Fibroblast of the aortic adventitia (primary cell): ENCODE results near the gene ZNF783. TPM values are rescaled to one million over a fixed set of nuclear protein-coding genes. Genes with fewer than 3 reads are reported as not detected.
"Not testable (repeated sequence)": the region's sequence is repeated elsewhere in the genome, so short reads cannot be mapped to it uniquely, and the experiment has no call there.

Experiments
- DNase-seq: peaks from one replicate; pipeline ENCODE4 v3.0.0-alpha.2; 2010; ENCODE audit warnings: low read depth
- H3K4me3 ChIP-seq: 2 replicates; pipeline ENCODE4 v1.5.1; 2011; ENCODE audit warnings: low read depth, mild to moderate bottlenecking, control low read depth, low read length, moderate library complexity
- total RNA-seq: library from RNA; depleted of rRNA; stranded (reverse); fragments of >200 nt; gene quantifications from 2 replicates; pipeline ENCODE4 v1.2.3, GENCODE V29; 2012; ENCODE audit warnings: low replicate concordance
- TF ChIP-seq, protein P1 (sequence below): IDR thresholded peaks from 2 replicates; pipeline ENCODE4 v1.5.1; 2011; ENCODE audit warnings: mild to moderate bottlenecking, low read length, control low read depth, inconsistent platforms; ENCODE audit not compliant: insufficient read depth

ZNF783 gene
- total RNA-seq, 1 donor: 9.1 TPM

DNA sequence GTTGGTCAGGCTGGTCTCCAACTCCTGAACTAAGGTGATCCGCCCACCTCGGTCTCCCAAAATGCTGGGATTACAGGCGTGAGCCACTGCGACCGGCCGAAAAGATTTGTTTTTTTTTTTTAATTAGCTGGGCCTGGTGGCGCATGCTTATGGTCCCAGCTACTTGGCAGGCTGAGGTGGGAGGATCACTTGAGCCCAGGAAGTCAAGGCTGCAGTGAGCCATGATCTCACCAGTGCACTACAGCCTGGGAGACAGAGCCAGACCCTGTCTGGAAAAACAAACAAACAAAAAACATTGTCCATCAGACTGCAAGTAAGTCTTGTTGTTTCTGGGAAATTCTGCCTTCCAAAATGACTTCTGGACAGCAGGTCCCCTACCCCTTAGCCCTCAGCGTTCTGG, 38.8 kb upstream of the ZNF783 start:
- DNase-seq: no peak
- no peak overlapping the region for H3K4me3 ChIP-seq
- TF ChIP-seq, protein P1, sequence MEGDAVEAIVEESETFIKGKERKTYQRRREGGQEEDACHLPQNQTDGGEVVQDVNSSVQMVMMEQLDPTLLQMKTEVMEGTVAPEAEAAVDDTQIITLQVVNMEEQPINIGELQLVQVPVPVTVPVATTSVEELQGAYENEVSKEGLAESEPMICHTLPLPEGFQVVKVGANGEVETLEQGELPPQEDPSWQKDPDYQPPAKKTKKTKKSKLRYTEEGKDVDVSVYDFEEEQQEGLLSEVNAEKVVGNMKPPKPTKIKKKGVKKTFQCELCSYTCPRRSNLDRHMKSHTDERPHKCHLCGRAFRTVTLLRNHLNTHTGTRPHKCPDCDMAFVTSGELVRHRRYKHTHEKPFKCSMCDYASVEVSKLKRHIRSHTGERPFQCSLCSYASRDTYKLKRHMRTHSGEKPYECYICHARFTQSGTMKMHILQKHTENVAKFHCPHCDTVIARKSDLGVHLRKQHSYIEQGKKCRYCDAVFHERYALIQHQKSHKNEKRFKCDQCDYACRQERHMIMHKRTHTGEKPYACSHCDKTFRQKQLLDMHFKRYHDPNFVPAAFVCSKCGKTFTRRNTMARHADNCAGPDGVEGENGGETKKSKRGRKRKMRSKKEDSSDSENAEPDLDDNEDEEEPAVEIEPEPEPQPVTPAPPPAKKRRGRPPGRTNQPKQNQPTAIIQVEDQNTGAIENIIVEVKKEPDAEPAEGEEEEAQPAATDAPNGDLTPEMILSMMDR: no peak

DNA sequence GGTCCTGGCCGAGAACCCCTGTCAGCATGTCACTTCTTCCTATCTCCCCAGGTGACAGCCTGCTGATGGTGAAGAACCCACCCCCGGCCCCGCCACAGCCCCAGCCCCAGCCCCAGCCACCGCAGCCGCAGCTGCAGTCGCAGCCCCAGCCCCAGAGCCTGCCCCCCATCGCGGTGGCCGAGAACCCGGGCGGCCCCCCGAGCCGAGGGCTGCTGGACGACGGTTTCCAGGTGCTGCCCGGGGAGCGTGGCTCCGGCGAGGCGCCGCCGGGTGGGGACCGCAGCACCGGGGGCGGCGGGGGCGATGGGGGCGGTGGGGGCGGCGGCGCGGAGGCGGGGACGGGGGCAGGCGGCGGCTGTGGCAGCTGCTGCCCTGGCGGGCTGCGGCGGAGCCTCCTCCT, 38.2 kb upstream of the ZNF783 start:
- DNase-seq: no peak
- TF ChIP-seq, protein P1: no peak
- no peak overlapping the region for H3K4me3 ChIP-seq

DNA sequence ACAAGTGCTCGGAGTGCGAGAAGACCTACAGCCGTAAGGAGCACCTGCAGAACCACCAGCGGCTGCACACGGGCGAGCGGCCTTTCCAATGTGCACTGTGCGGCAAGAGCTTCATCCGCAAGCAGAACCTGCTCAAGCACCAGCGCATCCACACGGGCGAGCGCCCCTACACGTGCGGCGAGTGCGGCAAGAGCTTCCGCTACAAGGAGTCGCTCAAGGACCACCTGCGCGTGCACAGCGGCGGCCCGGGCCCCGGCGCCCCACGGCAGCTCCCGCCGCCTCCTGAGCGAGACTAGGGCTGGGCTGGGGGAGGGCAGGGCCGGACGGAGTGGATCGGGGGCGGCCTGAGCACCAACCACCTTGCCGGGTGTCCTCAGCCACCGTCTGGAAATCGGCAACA, 37.6 kb upstream of the ZNF783 start:
- TF ChIP-seq, protein P1: no peak
- H3K4me3 ChIP-seq: no peak overlapping the region
- no peak for DNase-seq

DNA sequence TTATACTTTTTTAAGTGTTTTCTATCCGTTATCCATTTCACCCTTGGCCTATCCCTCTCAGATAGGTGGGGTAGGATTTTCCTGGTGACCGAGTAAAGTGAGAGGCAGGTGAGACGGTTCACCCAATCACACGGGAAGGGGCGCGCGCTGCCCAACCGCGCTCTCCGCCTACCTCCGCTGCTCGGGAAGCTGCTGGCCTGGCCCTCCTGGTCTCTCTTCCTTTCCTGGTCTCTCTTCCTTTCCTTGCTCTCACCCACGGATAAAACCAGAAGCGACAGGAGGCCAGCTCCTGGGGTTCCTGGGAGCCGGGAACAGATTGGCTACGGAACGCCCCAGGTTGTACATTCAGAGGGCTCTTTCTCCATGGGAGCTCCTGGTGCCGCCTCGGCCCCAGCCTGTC, 36.9 kb upstream of the ZNF783 start:
- DNase-seq: no peak
- TF ChIP-seq, protein P1: no peak
- H3K4me3 ChIP-seq: no peak overlapping the region

DNA sequence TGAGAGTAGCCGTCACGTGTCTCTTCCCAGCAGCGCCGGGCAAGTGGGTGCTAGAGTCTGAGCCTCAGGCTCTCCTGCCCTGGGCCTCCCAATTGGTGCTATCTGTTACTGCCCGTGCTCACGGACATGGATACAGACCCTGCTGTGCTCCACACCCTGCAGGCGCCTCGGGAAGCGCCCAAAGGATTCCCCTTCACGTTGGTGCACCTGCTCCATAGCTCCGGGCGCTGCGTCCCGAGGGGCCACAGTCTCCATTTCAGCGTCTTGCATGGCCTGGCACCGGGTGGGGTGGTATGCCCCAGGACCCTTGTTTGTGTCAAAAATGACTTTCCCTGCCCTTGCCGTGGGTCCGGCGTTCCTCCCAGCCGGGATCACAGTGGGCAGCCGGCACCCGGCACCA, 36.3 kb upstream of the ZNF783 start:
- no peak for DNase-seq
- no peak overlapping the region for H3K4me3 ChIP-seq
- TF ChIP-seq, protein P1: no peak

DNA sequence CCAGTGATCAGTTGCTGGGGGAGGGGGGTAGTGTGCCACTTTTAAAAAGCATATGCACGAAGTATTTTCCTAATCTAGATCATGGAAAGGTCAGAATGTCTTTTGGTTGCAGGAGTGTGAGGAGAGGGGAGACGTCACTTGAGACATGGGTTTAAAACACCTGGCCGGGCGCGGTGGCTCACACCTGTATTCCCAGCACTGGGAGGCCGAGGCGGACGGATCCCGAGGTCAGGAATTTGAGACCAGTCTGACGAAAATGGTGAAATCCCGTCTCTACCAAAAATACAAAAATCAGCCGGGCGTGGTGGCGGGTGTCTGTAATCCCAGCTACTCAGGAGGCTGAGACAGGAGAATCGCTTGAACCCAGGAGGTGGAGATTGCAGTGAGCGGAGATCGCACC, 35.6 kb upstream of the ZNF783 start:
- not testable (repeated sequence) for DNase-seq, H3K4me3 ChIP-seq

DNA sequence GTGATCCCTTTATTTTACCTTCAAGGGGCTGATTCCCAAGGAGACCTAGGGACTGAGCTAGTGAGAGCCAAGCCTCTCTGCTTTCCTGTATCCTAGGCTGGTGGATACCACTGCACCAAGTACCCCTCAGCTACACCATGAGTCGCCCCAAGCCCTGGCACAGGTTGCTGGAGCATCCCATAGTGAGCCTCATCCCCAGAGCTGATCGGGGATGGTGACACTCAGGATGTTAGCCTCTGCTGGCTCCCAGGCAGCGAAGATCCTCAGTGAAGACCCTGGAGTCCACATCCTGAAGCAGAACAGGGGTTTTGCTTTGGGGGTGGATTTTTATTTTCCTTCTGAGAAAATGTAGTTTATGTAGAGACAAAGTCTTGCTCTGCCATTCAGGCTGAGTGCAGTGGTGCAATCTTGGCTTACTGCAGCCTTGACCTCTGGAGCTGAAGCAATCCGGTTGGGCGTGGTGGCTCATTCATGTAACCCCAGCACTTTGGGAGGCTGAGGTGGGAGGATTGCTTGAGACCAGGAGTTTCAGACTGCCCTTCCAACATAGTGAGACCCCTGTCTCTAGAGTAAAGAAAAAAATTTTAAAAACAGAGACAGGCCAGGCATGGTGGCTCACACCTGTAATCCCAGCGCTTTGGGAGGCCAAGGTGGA, 35.0 kb upstream of the ZNF783 start:
- no peak for DNase-seq
- TF ChIP-seq, protein P1: no peak
- no peak overlapping the region for H3K4me3 ChIP-seq
